GM21515 (cell line): ENCODE data around the gene SYCE3.

ENCODE experiments used
- ATAC-seq: cut with Tn5 transposase; IDR thresholded peaks from one replicate; pipeline ENCODE4 v1.9.1; 2021; ENCODE audit not compliant: unreplicated experiment

SYCE3 gene

DNA sequence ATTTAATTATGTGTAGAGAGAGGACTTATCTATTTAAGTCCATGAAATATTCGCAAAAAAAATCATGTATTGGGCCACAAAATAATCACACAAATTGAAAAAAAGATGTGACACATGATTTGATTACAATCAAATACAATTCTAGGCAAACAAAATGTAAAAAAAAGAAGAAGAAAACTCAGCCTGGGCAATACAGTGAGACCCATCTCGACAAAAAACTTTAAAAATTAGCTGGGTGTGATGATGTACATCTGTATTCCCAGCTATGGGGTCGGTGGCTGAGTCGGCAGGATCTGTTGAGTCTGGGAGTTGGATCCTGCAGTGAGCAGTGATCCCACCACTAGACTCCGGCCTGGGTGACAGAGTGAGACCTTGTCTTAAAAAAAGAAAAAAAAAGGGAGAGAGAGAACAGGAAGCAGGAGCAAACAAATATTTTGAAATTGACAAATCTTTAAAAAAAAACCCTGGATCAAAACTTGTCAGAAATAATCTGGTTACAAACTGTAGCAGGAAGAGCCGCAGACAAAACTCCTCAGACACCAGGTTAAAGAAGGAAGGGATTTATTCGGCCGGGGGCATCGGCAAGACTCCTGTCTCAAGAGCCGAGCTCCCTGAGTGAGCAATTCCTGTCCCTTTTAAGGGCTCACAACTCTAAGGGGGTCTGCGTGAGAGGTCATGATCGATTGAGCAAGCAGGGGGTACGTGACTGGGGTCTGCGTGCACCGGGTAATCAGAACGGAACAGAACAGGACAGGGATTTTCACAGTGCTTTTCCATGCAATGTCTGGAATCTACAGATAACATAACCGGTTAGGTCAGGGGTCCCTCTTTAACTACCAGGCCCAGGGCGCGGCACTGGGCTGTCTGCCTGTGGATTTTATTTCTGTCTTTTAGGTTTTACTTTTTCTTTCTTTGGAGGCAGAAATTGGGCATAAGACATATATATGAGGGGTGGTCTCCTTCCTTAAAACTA lies 29.6 kb downstream of the SYCE3 start:
- ATAC-seq, result no peak

DNA sequence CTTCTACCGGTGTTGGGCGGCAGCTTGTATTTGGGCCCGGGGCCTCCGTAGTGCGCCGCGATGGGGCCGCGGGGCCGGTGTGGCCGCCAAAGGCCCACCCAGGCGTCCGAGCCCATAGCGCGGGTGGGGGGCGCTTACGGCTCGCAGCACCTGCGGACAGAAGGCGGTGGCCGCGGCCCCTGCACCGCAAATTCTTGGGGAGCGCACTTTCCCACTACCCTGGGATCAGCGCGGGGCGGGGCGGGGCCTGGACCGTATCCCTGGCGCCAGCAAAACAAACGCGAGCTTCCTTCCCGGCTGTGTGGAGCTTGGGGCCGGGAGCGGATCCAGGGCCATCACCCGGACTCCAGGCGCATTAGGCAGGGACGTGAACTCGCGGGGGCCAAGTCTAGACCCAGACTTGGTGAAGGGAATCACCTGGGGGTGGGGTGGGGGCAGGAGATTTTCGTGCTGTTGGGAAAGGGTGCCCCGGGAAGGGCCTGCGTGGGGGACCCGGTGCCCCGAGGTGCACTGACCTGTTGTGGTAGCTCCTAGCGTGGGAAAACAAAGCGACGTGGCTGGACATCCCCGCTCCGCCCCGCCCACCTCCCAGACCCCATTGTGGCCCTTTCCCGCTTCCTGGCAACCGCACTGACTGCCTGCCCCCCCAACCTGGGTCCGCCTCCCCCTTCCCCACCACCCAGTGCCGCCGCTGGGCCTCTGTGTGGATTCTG lies 30.6 kb downstream of the SYCE3 start:
- ATAC-seq, result no peak

DNA sequence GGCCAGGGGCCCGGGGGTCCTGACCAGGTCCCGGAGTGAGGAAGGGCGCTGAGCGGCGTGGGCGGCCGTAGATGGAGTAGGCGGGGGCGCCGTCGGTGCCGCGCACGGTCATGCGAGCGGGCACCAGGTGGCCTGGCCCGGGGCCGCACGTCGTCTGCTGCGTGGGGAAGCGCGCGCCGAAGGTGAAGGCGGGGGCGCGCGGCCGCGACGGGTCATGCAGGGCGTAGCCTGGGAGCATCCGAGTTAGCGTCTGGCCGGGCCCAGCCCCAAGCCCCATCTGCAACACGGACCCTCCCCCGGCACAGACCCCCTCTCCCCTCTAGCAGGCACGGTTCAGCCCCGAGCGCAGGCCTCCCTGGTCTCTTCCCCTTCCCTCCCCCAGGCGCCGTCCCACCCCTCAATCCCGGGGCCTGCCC lies 31.2 kb downstream of the SYCE3 start:
- ATAC-seq, result no peak

DNA sequence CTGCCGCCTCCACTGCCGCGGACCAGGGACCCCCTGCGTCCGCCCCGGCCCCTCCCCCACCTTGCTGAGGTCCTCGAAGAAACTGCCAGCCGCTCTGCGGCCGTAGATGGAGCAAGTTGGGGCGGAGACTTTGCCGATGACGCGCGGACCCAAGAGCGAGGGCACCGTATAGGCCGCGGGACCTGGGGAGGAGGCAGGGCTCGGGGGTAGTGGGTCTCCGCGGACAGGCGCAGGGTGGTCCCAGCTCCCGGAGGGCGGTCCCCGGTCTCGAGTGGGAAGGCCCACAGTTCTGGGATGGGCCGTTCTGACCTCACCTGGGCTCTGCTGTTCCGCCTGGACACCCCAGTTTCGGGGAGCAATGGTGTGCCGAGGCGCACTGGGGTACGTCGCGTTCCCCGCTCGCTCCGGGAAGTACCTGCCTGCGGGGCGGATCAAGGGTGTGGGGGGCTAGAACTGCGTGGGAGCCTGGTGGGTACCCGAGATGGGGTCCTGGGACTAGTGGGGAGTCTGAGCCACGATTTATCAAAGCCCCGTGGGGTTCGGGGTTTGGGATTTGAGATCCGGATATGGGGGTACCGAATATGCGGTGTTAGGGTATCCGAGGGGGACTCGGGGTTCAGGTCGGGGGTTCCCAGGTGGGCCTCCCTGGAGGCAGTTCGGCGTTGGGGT lies 31.7 kb downstream of the SYCE3 start:
- ATAC-seq, result no peak

DNA sequence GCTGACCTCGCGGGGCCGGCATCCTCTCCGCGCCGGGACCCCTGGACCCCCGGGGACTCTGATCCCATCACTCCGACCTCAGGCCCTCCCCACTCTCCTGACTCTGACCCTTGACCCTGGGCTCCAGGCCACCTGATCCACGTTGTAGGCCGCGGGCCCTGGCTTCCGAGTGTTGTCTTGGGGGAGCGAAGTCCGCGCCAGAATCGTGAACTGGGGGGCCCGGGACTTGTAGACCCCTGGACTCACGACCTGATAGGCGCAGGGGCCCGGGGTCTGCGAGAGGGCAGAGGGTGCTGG lies 32.2 kb downstream of the SYCE3 start:
- no peak for ATAC-seq

DNA sequence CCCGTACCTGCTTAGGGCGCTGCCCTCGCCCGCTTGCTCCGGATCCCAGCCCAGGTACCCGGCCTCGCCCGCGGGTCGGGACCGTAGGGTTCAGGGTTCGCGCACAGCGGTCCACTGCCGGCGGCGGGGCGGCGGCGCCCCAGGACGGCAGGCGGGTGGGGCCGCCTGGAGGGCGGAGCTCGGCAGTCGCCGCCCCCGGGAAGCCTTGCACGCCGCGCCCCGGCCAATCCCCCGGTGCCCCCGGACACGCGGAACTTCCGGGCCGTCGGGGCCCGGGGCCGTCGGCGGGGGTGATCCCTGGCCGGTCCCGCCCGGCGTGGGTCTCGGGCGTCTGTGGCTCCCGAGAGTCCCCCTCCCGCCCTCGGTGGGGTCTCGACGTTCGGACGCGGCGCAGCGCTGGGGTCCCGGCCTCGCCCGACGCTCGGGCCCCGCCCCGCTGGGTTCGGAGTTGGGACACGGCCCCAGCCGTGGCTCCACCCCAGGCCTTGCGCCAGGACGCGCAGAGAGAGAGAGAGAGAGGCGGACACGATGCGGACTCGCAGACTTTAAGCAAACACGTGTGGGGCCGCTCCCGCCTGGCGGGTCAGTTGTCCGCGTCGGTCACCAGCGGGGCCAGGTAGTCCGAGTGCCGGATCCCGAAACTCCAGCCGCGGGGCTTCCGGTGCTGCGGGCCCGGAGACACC lies 32.7 kb downstream of the SYCE3 start, which contains the start of gene TYMP:
Gene TYMP (minus strand): TSS at position 116 of the 683 bp plus-strand sequence. CDS start 303 bp downstream, outside the sequence.
- ATAC-seq, result peak; percentile 20

DNA sequence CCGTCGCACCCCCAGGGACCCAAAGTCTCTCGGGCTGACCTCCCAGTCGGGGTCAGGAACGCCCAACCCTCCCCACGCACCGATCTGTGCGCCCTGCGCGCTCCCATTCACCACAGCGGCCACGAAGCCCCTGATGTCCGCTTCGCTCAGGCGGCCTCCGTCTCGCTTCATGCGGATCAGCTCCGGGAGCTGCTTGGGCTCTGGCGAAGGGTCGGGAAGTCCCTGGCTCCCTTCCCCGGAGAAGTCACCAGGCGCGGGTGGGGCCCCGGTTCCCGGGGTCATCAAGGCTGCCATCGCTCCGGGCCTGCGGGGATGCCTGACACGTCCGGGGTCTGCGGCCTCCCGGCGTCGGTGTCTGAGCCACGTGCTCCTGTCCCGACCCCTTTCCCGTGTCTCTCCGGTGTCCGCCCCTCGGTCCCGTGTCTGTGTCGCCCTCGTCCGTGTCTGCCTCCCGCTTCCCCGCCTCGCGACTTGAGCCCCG lies 33.3 kb downstream of the SYCE3 start:
- ATAC-seq, result no peak

DNA sequence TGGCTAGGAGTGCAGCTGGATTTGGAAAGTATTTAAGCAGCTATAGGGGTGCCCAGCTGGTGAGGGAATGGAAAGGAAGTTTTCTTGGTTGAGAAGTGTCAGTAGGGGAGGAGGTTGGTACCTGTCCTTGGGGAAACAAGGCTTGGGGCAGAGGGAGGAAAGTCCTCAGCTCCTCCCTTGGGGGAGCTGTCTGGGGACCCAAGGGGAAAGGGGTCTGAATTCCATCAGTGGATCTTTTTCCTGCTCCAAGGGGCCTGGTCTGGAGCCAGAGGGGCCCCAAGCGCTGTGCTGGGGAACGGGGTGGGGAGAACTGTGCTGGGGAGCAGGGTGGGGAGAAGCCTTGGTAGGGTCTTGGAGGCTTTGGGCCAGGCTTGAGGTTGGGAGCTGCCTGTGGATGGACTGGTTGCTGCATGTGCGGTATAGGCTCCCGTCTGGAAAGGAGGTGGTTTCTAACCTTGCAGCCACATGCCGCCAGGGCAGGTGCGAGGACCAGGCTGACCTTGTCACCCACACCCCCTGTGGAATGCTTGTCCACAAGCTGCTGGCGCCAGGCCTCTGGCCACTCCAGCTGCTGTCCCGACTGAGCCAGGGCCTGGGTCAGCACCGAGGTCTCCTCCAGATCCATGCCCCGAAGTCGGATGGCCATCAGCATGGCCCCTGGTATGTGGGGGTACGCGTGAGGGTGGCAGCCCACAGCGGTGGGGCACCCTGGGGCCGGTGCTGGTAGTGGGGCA lies 33.9 kb downstream of the SYCE3 start:
- ATAC-seq, result no peak

DNA sequence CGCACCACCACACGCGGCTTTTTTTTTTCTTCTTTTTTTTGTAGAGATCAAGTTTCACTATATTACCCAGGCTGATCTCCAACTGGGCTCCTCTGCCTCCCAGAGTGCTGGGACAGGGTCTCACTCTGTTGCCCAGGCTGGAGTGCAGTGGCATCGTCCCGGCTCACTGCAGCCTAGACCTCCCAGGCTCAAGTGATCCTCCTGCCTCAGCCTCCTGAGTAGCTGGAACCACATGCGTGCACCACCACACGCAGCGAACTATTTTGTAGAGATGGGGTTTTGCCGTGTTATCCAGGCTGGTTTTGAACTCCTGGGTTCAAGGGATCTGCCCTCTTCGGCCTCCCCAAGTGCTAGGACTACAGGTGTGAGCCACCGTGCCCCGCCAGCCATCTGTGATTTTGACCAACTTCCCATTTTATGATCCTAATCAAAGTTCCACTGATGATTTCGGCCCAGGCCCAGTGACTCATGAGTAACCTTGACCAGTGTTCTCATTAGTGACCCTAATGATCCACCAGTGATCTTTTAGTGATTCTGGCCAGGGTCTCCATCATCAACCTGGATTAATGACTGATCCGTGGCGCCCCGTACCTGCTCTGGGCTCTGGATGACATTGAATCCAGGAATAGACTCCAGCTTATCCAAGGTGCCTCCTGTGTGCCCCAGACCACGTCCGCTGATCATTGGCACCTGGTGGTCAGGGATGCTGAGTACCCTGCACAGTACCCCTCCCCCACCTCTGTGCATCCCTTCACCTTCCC lies 34.6 kb downstream of the SYCE3 start:
- no peak for ATAC-seq

DNA sequence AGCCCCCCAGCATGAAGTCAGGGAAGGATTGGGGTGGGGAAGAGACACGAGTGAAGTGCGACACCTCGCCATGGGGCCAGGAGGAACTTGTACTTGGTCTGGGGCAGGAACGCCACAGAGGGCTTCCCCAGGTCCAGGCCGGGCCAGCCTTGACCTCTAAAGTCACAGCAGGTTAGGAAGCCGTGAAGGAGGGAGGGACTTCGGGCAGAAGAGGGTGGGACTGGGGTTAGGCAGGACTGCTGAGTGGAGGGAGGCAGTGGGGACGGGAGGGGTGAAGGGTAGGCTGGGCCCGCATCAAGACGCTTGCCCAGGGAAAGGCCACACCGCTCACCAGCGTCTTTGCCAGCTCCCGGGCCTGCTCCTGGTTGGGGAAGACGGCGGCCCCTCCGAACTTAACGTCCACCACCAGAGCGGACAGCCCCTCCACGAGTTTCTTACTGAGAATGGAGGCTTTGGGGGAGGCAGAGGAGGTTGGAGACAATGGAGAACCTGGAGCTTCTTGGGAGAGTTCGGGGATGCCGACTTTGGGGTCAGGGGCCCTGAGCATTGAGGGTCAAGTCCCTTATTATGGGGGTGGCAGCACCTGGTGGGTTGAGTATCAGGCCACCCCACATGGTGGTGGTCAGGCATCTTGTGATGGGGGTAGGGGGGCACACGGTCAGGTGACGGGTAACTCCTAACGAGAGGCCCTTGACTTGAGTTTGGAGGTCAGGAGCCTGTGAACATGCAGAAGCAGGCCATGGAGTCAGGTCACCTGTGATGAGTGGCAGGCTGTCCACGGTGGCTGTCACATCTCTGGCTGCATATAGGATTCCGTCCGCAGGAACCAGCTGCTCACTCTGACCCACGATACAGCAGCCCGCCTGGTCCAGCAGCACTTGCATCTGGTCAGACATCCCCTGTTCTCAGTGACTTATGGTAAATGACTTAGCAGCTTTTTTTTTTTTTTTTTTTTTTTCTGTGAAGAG lies 35.6 kb downstream of the SYCE3 start:
- no peak for ATAC-seq

DNA sequence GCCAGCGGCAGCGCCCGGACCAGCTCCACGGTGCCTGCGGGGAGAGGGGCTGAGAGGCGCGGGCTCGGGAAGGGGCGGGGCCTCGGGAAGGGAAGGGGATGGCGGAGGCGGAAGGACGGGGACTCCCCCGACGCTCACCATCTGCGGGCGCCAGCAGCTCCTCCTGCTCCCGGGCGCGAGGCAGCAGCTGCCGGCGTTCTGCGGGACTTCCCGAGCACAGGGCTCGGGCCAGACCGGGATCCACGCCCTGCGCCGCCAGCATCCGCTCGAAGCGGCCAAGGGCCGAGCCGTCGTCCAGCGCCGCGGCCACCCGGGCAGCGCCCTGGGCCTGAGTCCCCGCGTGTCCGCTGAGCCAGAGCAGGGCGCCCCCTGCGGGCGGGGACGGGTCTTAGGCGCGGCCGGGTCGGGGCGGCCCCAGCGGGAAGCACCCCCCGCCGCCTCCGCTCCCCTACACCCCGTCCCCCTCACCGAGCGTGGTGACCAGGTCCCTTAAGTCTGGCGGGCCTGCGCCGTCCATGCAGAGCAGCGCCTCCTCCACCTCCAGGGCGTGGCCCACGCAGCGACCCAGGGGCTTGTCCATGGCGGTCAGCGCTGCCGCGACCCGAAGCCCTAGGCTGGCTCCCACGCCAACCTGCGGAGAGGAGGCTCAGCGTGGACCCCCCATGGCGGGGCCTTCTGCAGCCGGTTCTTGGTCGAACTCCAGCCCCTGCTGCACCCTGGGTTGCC lies 36.4 kb downstream of the SYCE3 start:
- ATAC-seq, result peak; percentile 24

DNA sequence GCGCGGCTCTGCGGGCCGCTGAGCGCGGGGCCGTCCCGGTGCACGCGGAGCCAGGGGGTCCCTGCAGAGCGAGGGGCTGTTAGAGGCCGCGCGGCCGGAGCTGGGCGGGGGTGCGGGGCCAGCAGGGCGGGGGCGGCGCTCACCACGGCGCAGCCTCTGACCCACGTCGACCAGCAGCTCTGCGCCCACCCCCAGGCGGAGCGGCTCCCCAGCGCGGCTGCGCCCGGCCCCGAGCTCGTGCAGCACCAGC lies 36.9 kb downstream of the SYCE3 start:
- peak; percentile 19 for ATAC-seq

DNA sequence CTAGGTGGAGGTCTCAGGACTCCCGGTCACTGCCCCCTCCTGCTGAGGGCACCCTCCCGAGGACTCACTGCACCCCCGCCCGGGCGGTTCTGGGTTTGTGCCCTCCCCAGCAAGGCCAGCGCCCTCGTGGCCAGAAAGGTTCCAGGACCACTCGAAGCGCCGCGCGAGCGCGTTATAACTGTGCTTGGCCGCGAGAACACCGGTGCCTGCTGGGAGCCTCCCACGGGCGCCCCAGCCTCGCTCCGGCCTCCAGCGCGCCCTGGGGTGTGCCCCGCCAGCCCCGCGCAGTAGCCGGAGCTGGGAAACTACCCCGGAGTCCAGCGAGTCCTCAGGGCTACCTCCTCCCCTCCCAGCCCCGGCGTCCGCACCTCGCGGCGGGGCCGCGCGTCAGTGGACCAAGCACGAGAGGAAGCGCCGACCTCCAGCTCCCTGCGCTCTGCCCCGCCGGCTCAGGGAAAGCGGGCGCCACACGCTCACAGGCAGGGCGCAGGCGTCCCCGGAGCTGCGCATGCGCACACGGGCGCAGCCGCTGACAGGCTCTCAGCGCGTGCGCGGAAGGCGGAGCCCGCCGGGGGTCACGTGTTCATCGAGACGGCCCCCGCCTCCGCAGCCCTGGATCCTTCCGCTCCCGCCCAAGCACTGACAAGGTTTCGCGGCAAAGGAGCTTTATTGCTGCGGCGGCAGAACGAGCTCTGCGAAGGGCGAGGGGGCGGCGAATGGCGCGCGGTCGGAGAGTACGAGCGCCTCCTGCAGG lies 37.4 kb downstream of the SYCE3 start, which contains the start of gene SCO2:
Gene SCO2 (minus strand): TSS at position 495 of the 754 bp plus-strand sequence. CDS start 1,187 bp downstream, outside the sequence.
- ATAC-seq, result peak; percentile 32

DNA sequence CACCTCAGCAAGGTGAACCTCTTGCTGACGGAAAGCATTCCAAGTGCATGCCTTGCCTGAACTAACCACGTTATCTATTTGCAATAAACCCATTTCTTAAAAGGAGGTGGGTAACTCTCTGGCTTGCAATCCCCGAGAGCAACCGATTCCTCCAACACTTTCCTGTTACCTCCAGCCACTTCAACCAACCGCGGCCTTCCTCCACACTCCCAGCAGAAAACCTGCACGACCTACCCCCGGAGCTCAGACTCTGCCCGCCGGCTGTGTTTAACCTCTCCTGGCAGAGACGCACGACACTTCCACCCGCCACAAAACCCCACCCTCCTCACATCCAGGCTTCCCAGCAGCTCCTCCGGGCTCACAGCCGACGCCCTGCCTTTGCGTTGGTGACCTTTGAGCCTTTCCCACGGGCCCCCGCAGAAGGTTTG lies 38.0 kb downstream of the SYCE3 start:
- no peak for ATAC-seq

DNA sequence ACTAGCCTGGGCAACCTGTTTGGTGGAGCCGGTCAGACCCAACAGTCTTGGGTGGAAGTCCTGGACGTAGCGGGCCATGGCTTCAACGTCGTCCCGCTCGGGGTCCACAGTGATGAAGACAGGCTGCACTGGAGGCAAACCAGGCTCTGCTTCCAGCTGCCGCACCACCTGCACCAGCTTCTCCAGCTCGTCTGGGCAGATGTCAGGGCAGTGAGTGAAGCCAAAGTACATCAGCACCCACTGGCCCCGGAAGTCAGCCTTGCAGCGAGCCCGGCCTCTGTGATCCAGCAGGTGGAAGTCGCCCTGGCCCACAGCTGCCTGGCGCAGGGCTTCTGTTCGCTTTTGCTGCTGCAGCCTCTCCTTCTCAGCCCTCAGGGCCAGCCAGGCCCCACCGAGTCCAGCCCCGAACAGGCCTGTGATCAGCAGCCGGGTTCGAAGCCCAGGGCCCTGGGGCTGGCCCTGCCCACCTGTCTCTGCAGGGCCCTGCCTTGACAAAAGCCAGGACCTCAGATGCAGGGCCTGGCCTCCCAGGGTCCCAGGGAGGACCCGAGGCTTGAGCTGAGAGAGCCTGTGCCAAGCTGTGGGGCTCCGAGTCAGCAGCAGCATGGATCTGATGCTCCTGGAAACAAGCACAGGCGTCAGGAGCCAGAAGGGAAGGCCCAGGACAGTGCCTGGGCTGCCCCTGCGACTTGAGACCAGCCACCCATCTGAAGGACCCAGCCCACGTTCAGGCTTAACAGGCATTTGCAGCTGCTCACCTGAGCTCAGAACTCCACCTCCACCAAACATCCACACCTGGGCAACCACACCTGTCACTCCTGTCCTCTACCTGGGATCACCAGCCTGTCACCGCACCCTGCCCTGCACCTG lies 38.7 kb downstream of the SYCE3 start:
- ATAC-seq, result no peak

DNA sequence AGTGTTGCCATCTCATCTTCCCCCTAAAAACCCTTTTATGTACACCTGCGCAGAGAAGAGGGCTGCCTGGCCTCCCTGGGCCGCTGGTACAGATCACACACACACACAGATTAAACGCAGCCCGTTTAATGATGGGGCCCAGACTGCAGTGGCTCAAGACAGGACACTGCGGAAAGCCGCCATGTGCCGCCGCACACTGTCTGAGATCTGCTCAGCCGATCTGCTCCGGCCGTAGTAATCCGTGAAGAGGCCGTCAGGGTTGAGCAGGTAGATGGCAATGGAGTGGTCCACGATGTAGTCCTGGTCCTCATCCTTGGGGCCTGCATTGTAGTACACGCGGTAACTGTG lies 39.3 kb downstream of the SYCE3 start:
- no peak for ATAC-seq
